RWPE2 (cell line): ENCODE measurements around the gene PPP1R15B.
"Not testable (repeated sequence)": the region's sequence is repeated elsewhere in the genome, so short reads cannot be mapped to it uniquely, and the experiment has no call there.

Experiments
- ATAC-seq: fragments of 200-7000 bp; cut with Tn5 transposase; 3 replicates; pipeline ENCODE4 v1.9.1; 2021; ENCODE audit warnings: low read depth
- DNase-seq: peaks from one replicate; pipeline ENCODE4 v3.0.0-alpha.2; 2020; ENCODE audit warnings: low spot score
- H3K27ac ChIP-seq: fragments of 450-650 bp; 2 replicates; pipeline ENCODE4 v1.5.1; 2017; ENCODE audit warnings: mild to moderate bottlenecking; ENCODE audit not compliant: poor library complexity, severe bottlenecking
- H3K27me3 ChIP-seq: fragments of 250-450 bp; sonication (Bioruptor Pico); 2 replicates; pipeline ENCODE4 v1.5.1; 2021; ENCODE audit warnings: mild to moderate bottlenecking, moderate library complexity; ENCODE audit not compliant: insufficient read depth, poor library complexity, severe bottlenecking
- H3K36me3 ChIP-seq: fragments of 250-450 bp; sonication (Bioruptor Pico); 2 replicates; pipeline ENCODE4 v1.5.1; 2020; ENCODE audit warnings: low read depth, mild to moderate bottlenecking, moderate library complexity
- H3K4me1 ChIP-seq: fragments of 250-450 bp; sonication (Bioruptor Pico); 2 replicates; pipeline ENCODE4 v1.5.1; 2021; ENCODE audit warnings: mild to moderate bottlenecking, moderate library complexity; ENCODE audit not compliant: insufficient read depth, poor library complexity, severe bottlenecking
- H3K4me3 ChIP-seq: fragments of 250-450 bp; sonication (Bioruptor Pico); 2 replicates; pipeline ENCODE4 v1.5.1; 2021; ENCODE audit warnings: mild to moderate bottlenecking, moderate library complexity; ENCODE audit not compliant: severe bottlenecking
- H3K9me3 ChIP-seq: fragments of 250-450 bp; sonication (Bioruptor Pico); 2 replicates; pipeline ENCODE4 v1.5.1; 2021; ENCODE audit warnings: mild to moderate bottlenecking, moderate library complexity; ENCODE audit not compliant: severe bottlenecking
- CTCF ChIP-seq: fragments of 450-650 bp; IDR thresholded peaks from one replicate; pipeline ENCODE4 v1.5.1; 2017; ENCODE audit warnings: mild to moderate bottlenecking, moderate library complexity; ENCODE audit not compliant: poor library complexity, severe bottlenecking

PPP1R15B gene

DNA sequence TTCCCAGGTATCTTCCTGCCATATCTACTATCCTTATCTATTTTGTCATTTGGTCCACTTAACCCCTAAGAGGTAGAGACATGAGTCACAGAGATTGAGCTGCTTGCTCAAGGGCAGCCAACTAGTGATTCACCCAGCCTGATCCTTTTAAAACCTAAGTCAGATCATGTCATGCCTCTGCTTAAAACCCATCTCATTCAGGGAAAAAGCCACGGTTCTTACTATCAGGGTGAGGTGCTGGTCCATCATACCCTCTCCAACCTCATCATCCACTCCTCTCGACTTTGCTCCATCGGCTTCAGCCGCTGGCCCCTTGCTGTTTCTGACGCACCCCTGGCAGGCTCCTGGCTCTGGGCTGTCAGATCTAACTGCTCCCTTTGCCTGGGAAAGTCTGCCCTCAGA lies 14.4 kb upstream of the PPP1R15B start:
- TF ChIP-seq CTCF: no peak
- DNase-seq (no peak), ATAC-seq (peak; percentile 91)
- Histone ChIP-seq H3K4me1 (peaks cover 20% of the 10 kb centered on the region), H3K4me3 (no peak overlapping the region), H3K36me3 (peaks cover 3% of the 10 kb centered on the region; the same call in 1 of the 2 replicates), H3K9me3 (no peaks in the 10 kb centered on the region), H3K27me3 (no peaks in the 10 kb centered on the region), H3K27ac (peak overlapping the region; percentile 33)

GRCh38 chr1:204424621-204425020 lies 13.0 kb upstream of the PPP1R15B start:
- ATAC-seq: no peak
- no peaks in the 10 kb centered on the region for H3K36me3 ChIP-seq
- no peak for DNase-seq
- H3K9me3 ChIP-seq: no peaks in the 10 kb centered on the region
- no peak overlapping the region for H3K4me3 ChIP-seq
- peaks cover 20% of the 10 kb centered on the region for H3K4me1 ChIP-seq
- TF ChIP-seq CTCF: no peak
- no peaks in the 10 kb centered on the region for H3K27me3 ChIP-seq
- H3K27ac ChIP-seq: no peak overlapping the region

DNA sequence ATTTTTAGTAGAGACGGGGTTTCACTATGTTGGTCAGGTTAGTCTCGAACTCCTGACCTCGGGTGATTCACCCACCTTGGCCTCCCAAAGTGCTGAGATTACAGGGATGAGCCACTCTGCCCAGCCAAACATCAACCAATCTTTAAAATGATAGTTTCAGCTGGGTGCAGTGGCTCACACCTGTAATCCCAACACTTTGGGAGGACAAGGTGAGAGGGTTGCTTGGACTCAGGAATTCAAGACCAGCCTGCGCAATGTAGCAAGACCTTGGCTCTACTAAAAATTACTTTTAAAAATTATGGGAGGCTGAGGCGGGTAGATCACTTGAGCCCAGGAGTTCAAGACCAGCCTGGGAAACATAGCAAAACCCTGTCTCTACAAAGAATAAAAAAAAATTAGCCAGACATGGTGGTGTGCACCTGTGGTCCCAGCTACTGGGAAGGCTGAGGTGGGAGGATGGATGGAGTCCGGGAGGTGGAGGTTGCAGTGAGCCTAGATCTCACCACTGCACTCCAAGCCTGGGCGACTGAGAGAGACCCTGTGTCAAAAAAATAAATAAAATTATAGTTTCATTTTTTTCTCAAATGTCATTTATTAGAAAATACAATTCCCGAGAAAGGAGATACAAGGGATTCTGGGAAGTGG lies 10.6 kb upstream of the PPP1R15B start:
- DNase-seq, H3K36me3 ChIP-seq, ATAC-seq, H3K27me3 ChIP-seq, H3K9me3 ChIP-seq, H3K4me3 ChIP-seq: not testable (repeated sequence)
- Histone ChIP-seq H3K27ac (peak overlapping the region; percentile 50), H3K4me1 (peaks cover 43% of the 10 kb centered on the region)

- Histone ChIP-seq H3K27me3 (no peaks in the 10 kb centered on the region), H3K4me1 (peaks cover 41% of the 10 kb centered on the region), H3K4me3 (no peak overlapping the region), H3K36me3 (no peaks in the 10 kb centered on the region), H3K9me3 (no peaks in the 10 kb centered on the region), H3K27ac (no peak overlapping the region)
- ATAC-seq: no peak
- TF ChIP-seq CTCF: no peak
- DNase-seq: no peak
Observed at GRCh38 chr1:204421441-204421840, 9.8 kb upstream of the PPP1R15B start.

DNA sequence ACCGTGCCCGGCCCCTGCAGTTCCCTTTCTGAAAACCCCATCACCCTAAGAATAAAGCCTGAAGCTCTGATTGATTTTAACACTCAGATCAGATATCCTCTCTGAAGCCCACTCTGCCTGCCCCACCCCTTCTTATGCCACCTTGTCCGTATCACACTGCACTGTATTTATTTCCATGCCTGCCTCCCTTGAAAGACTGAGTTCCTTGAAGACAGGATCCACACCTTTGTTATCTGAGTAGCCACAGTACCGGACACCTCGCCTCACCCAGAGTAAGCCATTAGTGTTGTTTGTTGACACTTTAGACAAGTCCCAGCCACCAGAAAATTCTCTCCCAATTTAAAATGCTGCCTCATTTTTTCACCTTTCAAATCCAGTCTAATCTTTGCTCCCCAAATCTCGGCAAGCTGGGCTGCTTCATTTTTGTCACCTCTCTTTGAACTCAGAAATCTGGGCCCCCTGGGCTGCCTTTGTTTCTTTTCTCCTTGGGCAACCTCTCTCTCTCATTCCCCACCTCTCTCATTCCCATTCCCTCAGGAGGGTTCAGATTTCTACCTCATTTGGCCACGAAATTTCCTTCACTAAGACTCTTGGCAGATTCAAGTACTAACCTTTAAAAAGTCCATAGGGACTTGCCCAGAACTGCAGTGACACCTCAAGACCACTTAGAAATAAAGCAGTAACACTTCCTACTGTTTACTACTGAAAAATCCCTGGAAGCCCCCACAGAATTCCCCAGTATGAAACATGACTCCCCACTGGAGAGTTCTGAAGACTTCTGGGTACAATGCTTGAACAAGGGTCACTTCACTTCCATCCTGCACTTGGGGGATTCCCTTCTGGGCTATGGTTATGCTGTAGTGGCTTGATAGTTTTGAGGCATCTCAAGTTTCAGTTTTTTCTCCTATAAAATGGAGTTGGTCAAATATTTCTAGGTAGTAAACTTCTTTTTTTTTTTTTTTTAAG lies 8.7 kb upstream of the PPP1R15B start:
- Histone ChIP-seq H3K36me3 (no peaks in the 10 kb centered on the region), H3K4me3 (no peak overlapping the region), H3K27ac (peak overlapping the region; percentile 96), H3K9me3 (no peaks in the 10 kb centered on the region), H3K27me3 (no peaks in the 10 kb centered on the region), H3K4me1 (peaks cover 34% of the 10 kb centered on the region)
- no peak for TF ChIP-seq CTCF
- DNase-seq: no peak
- no peak for ATAC-seq
